Stromal cell of bone marrow (primary cell): ENCODE results near the gene CHRNA4.
"Not testable (repeated sequence)": the region's sequence is repeated elsewhere in the genome, so short reads cannot be mapped to it uniquely, and the experiment has no call there.

Experiments used
- DNase-seq: peaks from one replicate; pipeline ENCODE4 v3.0.0-alpha.2; 2012; ENCODE audit warnings: low read depth

CHRNA4 gene

GRCh38 chr20:63397946-63398450 lies 36.8 kb upstream of the CHRNA4 start:
- DNase-seq = no peak

GRCh38 chr20:63397155-63397843 lies 36.1 kb upstream of the CHRNA4 start:
- no peak for DNase-seq

GRCh38 chr20:63396300-63396699 lies 35.2 kb upstream of the CHRNA4 start:
- no peak for DNase-seq

GRCh38 chr20:63395723-63396122 lies 34.6 kb upstream of the CHRNA4 start:
- DNase-seq = no peak

GRCh38 chr20:63394920-63395455 lies 33.8 kb upstream of the CHRNA4 start:
- DNase-seq = no peak

- no peak for DNase-seq
Observed at GRCh38 chr20:63394069-63394919, 33.1 kb upstream of the CHRNA4 start.

GRCh38 chr20:63393566-63393965 lies 32.4 kb upstream of the CHRNA4 start:
- DNase-seq = no peak

GRCh38 chr20:63392465-63393365 lies 31.6 kb upstream of the CHRNA4 start:
- DNase-seq = no peak

GRCh38 chr20:63387917-63388316 lies 26.8 kb upstream of the CHRNA4 start:
- no peak for DNase-seq

- DNase-seq = no peak
Observed at GRCh38 chr20:63387393-63387792, 26.2 kb upstream of the CHRNA4 start.

GRCh38 chr20:63386491-63386890 lies 25.3 kb upstream of the CHRNA4 start:
- no peak for DNase-seq

GRCh38 chr20:63385819-63386218 lies 24.7 kb upstream of the CHRNA4 start:
- no peak for DNase-seq

GRCh38 chr20:63384336-63384735 lies 23.2 kb upstream of the CHRNA4 start:
- DNase-seq = no peak

GRCh38 chr20:63383556-63383955 lies 22.4 kb upstream of the CHRNA4 start:
- DNase-seq = no peak

GRCh38 chr20:63382551-63383300 lies 21.6 kb upstream of the CHRNA4 start:
- no peak for DNase-seq

GRCh38 chr20:63381781-63382431 lies 20.8 kb upstream of the CHRNA4 start:
- no peak for DNase-seq

- DNase-seq = no peak
Observed at GRCh38 chr20:63380346-63380870, 19.3 kb upstream of the CHRNA4 start.

- not testable (repeated sequence) for DNase-seq
Observed at GRCh38 chr20:63379872-63380271, 18.7 kb upstream of the CHRNA4 start.

GRCh38 chr20:63379296-63379695 lies 18.1 kb upstream of the CHRNA4 start:
- DNase-seq = no peak

GRCh38 chr20:63378626-63379025 lies 17.5 kb upstream of the CHRNA4 start:
- no peak for DNase-seq
